Panc1 (cell line): ENCODE data around the gene KXD1. TPM values are rescaled to one million over a fixed set of nuclear protein-coding genes. Genes with fewer than 3 reads are reported as not detected.

Experiments
- ATAC-seq: fragments of 200-7000 bp; cut with Tn5 transposase; 2 replicates; pipeline ENCODE4 v1.9.1; 2020; ENCODE audit warnings: mild to moderate bottlenecking, moderate library complexity
- BruUV-seq: library from RNA; stranded (reverse); fragments of 400-500 nt; replicated peaks from 2 replicates; lab custom pipeline; 2021; lab: Mats Ljungman, UMichigan
- CTCF ChIA-PET: fragments of 300-600 bp; sonication (Branson Sonifier 250); formaldehyde crosslinking; loops from one replicate; lab custom pipeline; 2022; ENCODE audit warnings: antibody characterized with exemption; lab: Charles Lee
- POLR2A ChIA-PET: fragments of 300-600 bp; sonication (Branson Sonifier 250); formaldehyde crosslinking; loops from one replicate; lab custom pipeline; 2022; ENCODE audit warnings: antibody characterized with exemption; lab: Charles Lee
- DNase-seq: peaks from one replicate; pipeline ENCODE4 v3.0.0-alpha.2; 2010; ENCODE audit warnings: low read depth, low spot score
- H3K27ac ChIP-seq: 2 replicates; pipeline ENCODE4 v1.5.1; 2011; ENCODE audit warnings: mild to moderate bottlenecking, low read length, inconsistent platforms
- H3K27me3 ChIP-seq: fragments of 200-500 bp; sonication (Bioruptor generic); 2 replicates; pipeline ENCODE4 v1.6.0; 2014; ENCODE audit warnings: low read length, inconsistent platforms; ENCODE audit not compliant: control insufficient read depth, insufficient read depth
- H3K36me3 ChIP-seq: fragments of 200-500 bp; sonication (Bioruptor generic); 2 replicates; pipeline ENCODE4 v1.5.1; 2014; ENCODE audit warnings: inconsistent platforms, mild to moderate bottlenecking, low read length, moderate library complexity; ENCODE audit not compliant: control insufficient read depth, insufficient read depth
- H3K4me1 ChIP-seq: 2 replicates; pipeline ENCODE4 v1.5.1; 2011; ENCODE audit warnings: inconsistent platforms, mild to moderate bottlenecking, low read length, moderate library complexity; ENCODE audit not compliant: control insufficient read depth, insufficient read depth
- H3K4me3 ChIP-seq, 2 experiments: 2 replicates each; pipeline ENCODE4 v1.5.1; 2011 to 2012; ENCODE audit warnings: low read depth in 2 of 2, low read length in 2 of 2, mild to moderate bottlenecking in 2 of 2, inconsistent platforms in 1 of 2, moderate library complexity in 1 of 2
- H3K9me3 ChIP-seq: fragments of 200-500 bp; sonication (Bioruptor generic); 2 replicates; pipeline ENCODE4 v1.5.1; 2014; ENCODE audit warnings: low read depth, mild to moderate bottlenecking, inconsistent platforms, low read length, moderate library complexity; ENCODE audit not compliant: control insufficient read depth, insufficient read depth
- CTCF ChIP-seq: fragments of 450-650 bp; IDR thresholded peaks from 2 replicates; pipeline ENCODE4 v1.5.1; 2017; ENCODE audit warnings: mild to moderate bottlenecking
- POLR2AphosphoS5 ChIP-seq: IDR thresholded peaks from 2 replicates; pipeline ENCODE4 v1.6.1; 2012; ENCODE audit warnings: mild to moderate bottlenecking, low read depth, low read length, moderate library complexity
- REST ChIP-seq, 2 experiments: IDR thresholded peaks; 2 replicates each; pipeline ENCODE4 v1.6.1; 2011 to 2012; ENCODE audit warnings: low read depth in 2 of 2, control low read depth in 1 of 2, low read length in 1 of 2, mild to moderate bottlenecking in 1 of 2, moderate library complexity in 1 of 2; ENCODE audit not compliant: insufficient read depth in 1 of 2
- SIN3A ChIP-seq: IDR thresholded peaks from 2 replicates; pipeline ENCODE4 v1.6.1; 2012; ENCODE audit warnings: low read depth, mild to moderate bottlenecking, low read length, moderate library complexity, borderline replicate concordance; ENCODE audit not compliant: insufficient read depth
- TCF7L2 ChIP-seq: IDR thresholded peaks from 2 replicates; pipeline ENCODE4 v1.6.1; 2011; ENCODE audit warnings: mild to moderate bottlenecking, low read depth, low read length, inconsistent platforms
- in situ Hi-C: cut with HindIII; loops from 2 replicates; pipeline ENCODE4 v1.10.0; 2016; ENCODE audit warnings: low sequenced_read_pairs, low pct_unique_long_range_greater_than_20kb
- intact Hi-C: fragments of 100-400 bp; cut with micrococcal nuclease; formaldehyde crosslinking; loops from one replicate; pipeline ENCODE4 v1.10.0; 2022; ENCODE audit not compliant: unreplicated experiment
- total RNA-seq: library from RNA; stranded (reverse); gene quantifications from one replicate; pipeline ENCODE4 v1.2.1, GENCODE V29; 2021; ENCODE audit not compliant: unreplicated experiment

KXD1 gene
- total RNA-seq, 1 experiment from 2014 or later: 106 TPM

GRCh38 chr19:18568367-18568766 lies 10.7 kb downstream of the KXD1 start:
- DNase-seq (no peak), ATAC-seq (no peak)
- in situ Hi-C loops (no loop called here), intact Hi-C loops (no loop called here)
- no peak for TF ChIP-seq REST (IDR thresholded peaks at IDR 0.05; ENCODE audit: insufficient read depth in 1 of 2, low read depth in 2 of 2, low read length in 1 of 2)
- TF ChIP-seq SIN3A: no peak
- no peak for TF ChIP-seq TCF7L2
- TF ChIP-seq CTCF: no peak
- TF ChIP-seq POLR2AphosphoS5: no peak
- no peak overlapping the region for H3K4me3 ChIP-seq
- BruUV-seq: no TSS peak
- no peaks in the 10 kb centered on the region for H3K27me3 ChIP-seq
- no peaks in the 10 kb centered on the region for H3K9me3 ChIP-seq
- peaks cover 3% of the 10 kb centered on the region for H3K4me1 ChIP-seq
- ChIA-PET CTCF (no interaction called here), POLR2A (interaction anchor here (0.6 kb wide), 1 partner anchor 98 kb away, joined by 9 read pairs; no protein-coding TSS in a partner anchor)
- H3K27ac ChIP-seq: no peak overlapping the region
- no peaks in the 10 kb centered on the region; the same call in 1 of the 2 replicates for H3K36me3 ChIP-seq

GRCh38 chr19:18571564-18572344 lies 14.1 kb downstream of the KXD1 start, which contains the start of gene UBA52:
Gene UBA52 (plus strand): TSS chr19:18571857. CDS start chr19:18573301, 1,444 bp downstream.
- DNase-seq (peak; percentile 76), ATAC-seq (peak; percentile 97)
- Histone ChIP-seq H3K27ac (peak within 1 kb of the TSS; percentile 91), H3K4me3 (peak within 1 kb of the TSS; percentile 86 to 97), H3K9me3 (no peaks in the 10 kb centered on the region), H3K4me1 (peaks cover 7% of the 10 kb centered on the region), H3K36me3 (no peaks in the 10 kb centered on the region; the same call in 1 of the 2 replicates), H3K27me3 (no peaks in the 10 kb centered on the region)
- intact Hi-C loops: no loop called here
- BruUV-seq: no TSS peak
- POLR2A ChIA-PET: interaction anchor here (0.6 kb wide), 2 partner anchors 33 to 43 kb away, joined by 3 to 18 read pairs; no protein-coding TSS in a partner anchor
- CTCF ChIA-PET: no interaction called here
- in situ Hi-C loops: no loop called here
- peak; percentile 77; the same call in 1 of the 2 replicates for TF ChIP-seq SIN3A
- TF ChIP-seq POLR2AphosphoS5: peak; percentile 90
- TF ChIP-seq REST (IDR thresholded peaks at IDR 0.05; ENCODE audit: insufficient read depth in 1 of 2, low read depth in 2 of 2, low read length in 1 of 2): no peak
